Measurements from ENCODE around the gene TUT1.
"Not testable (repeated sequence)": the region's sequence is repeated elsewhere in the genome, so short reads cannot be mapped to it uniquely, and the experiment has no call there.

TUT1 gene

DNA sequence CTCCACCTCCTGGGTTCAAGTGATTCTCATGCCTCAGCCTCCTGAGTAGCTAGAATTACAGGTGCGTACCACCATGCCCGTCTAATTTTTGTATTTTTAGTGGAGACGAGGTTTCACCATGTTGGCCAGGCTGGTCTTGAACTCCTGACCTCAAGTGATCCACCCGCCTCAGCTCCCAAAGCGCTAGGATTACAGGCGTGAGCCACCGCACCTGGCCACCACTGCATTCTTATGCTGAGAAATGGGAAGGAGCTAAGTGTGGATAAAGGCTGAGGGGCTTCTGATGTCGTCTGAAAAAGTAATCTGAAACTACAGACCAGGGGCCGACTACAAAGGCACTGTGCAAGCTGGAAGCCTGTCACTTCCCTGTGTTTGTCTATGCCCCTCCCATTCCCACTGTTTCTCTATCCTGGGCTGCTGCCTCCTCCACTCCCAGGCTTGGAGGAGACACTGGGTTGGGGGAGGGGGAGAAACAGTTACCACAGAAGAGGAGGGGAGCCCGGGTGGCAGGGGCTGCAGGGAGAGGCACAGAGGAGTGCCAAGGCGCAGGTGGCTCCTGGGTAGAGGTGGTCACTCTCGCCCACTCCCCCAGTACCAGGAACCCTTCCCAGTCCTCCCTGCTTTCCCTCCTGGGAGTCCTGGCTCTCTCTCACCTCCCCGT, 13.3 kb upstream of the TUT1 start:
- DNase-seq, result no peak

DNA sequence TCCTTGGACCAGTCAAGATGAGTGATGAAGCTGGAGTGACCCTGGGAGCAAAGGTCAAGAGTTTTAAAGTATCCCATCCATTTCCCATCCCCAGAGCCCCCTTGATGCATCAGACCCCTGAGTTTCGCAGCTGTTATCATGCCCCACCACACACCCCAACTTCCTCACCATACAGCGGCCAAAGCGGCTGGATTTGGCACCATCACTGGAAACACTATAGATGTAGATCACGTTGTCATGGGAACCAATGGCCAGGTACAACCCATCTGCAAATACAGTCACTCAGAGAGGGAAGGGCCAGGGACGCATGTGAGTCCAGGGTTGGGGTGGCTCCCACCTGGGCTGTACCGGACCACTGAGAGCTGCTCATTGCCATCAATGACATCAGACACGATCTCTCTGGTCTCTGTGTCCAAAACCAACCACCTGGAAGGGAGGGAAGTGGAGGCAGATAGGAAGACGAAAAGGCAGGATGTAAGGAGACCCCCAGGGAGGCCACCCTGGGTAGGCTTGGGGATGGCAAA, 12.5 kb upstream of the TUT1 start:
- no peak for DNase-seq

DNA sequence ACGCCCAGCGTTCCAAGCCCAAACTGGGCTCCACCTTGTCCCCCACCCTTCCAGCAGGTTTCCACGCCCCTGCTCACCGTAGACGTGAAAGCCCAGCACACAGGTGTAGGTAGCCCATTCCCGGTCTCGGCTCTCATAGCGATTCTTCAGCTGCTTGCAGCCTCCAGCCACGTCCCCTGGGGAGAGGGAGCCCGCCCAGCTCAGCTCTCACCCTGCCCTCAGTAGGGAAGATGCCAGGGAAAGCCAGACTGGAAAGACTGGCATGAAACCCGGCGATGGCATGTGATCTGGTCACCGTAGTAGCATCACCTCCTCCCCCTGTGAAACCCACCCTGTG, 11.7 kb upstream of the TUT1 start:
- no peak for DNase-seq

DNA sequence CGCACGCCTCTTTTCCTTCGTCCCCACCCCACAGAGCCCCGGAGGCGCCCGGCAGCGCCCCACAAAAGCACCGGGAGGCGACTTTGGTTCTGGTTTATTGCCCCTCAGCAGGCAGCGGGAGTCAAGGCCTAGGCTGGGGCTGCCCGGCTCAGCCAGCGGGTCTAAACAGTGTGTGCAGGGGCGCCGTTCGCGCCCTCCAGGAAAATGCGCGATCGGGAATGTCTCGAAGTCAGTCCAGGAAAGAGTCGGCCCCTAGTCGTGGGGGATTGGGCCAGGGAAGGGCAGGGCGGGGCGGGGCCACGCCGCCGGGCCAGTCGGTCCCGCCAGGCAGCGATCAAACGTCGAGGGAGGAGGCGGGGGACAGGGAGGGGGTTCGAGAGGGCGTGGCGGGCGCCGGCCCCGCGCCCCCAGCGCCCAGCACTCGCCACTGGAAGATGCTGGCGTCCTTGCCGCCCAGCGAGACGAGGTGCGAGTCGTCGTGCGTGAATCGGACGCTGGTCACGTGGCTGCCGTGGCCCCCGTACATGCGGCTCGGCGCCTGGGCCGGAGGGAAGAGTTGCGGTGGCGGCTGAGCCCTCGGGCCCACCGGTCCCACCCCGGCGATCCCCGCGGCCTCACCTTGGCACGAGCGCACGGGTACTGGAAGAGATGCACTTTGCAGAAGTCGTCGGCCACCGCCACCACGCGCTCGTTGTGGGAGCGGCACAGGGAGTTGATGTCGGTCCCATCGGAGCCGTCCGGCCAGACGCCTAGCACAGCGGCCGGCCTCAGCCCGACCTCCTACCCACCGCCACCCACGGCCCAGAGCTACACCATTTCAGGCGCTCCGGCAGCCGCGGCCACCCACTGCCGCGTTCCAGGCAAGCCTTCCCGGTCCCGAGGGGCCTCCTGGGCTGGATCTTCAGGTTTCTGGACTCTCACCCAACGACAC, 11.1 kb upstream of the TUT1 start:
- DNase-seq, result no peak

DNA sequence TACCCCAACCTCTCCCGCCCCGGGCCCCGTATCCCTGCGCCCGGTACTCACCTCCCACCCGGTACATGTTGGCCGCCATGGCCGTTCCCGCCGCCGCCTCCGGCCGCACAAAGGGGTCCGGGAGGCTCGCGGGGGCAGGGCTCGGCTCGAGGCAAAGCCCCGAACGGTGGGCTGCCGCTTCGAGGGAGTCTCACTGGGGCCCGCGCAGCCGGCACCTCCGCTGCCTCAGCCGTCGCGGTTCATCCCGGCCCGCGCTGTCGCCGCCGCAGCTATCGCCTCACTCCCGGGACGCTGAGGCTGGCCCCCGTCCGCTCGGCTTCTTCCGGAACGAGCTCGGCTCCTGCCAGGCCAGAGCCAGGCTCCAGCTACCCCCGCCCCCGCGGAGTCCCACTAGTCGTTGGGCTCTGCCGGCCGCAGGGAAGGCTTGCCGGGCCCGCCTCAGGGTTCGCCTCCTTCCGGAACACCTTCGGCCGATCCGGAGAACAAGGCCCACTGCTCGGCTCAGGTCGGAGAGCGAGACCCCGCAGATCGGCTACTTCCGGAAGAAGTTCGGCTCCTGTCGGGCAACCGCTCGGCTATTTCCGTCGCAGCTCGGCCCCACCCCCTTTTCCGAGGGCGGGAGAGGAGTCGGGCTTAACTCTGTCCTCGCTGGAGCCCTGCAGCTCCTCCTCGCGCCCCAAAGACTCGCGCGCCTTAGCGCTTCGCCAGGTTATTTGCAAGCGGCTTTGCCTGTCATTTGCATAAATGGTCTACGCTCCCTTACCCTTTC, 10.2 kb upstream of the TUT1 start, which contains the start of gene MTA2:
Gene MTA2, minus strand, starts transcription at position 494 of the 769 bp plus-strand sequence. Its CDS starts 415 bp downstream, at position 79.
- peak; percentile 98 for DNase-seq

DNA sequence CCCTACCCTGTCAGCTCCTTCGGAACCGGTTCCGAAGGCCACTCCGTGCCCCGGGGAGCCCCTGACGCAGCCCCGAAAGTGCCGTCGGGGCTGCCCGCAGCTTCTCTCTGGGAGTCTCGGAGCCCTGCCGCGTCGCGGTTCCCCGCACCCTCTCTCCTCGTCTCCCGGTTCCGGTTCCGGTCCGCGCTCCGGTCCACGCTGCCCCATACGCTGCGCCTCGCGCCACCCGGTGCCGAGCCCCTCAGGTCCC, 9.7 kb upstream of the TUT1 start:
- DNase-seq, result no peak

DNA sequence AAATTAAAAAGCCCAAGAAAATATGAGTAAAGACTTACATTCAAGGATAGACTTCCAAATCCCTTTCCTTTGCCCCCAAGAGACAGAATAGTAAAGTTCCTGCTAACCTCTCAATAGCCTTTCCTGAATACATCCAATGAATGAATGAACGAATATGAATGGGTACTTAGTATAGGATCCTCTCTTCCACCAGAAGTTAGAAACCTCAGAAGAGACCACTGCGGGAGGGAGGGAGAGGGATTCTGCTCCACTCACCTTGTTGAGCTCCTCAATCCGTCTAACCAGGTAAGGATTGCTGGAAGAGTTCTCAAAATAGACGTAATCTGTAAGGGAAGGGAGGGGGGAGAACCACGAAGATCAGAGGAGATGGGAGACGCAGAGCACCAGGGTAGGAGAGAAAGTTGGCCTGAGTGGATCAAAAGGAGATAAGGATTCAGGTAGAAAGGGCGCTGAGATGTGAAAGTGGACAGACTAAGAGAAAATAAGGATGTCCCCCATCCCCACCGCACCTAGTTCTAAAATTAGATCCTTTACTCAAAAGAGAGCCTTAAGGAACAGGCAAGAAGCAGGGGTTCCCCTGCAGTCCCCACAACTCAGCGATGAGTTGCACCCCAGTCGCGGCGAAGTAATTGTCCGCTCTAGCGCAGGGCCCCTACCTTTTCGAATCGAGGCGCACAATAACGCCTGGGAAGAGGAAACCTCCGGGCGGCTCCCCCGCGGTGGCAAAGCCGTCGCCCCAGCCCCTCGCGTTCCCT, 9.2 kb upstream of the TUT1 start:
- no peak for DNase-seq

DNA sequence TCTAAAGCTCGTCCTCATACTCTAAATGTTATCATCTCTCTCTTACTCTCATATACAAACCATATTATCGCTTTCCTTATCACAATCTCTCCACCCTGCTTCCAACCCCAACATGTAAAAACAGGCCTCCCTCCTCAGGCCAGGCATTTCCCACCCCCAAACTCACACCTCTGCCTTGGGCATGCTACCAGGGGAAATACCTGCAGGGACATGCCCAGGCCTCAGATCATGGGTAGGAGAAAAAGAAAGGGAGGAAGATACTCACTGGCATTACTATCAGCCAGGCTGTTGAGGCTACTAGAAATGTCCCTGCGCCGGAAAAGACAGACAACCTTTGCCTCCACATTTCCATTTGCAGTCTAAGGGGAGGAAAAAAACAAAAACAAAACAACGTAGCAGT, 8.6 kb upstream of the TUT1 start:
- DNase-seq, result no peak

DNA sequence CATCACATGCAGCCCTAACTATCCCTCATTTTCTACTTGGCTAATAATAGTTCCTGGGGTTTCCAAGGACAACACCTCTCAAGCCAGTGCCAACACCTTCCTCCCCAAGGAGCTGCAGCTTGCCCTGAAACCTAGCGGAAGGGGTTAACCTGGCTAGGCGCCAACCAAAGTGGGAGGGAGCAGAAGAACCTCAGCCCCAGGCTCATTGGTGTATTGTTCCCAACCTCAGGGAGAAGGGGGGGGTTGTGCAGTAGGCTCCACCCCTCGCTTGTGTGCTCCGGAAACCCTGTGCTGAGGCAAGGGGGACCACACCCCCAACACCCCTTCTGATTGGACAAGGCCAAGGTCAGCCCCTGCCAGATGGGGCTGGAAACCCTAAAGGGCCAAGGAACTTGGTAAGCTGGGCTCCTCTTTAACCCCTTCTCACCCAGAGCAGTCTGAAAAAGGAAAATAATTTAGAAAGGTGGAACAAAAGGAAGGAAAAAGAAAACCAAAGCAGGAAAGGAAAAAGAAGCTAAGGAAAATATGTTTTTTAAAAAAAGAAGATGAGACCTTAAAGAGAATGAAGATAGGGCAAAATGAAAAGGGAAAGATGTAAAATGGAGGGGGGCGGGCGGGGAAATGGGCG, 7.9 kb upstream of the TUT1 start:
- DNase-seq, result peak; percentile 97

DNA sequence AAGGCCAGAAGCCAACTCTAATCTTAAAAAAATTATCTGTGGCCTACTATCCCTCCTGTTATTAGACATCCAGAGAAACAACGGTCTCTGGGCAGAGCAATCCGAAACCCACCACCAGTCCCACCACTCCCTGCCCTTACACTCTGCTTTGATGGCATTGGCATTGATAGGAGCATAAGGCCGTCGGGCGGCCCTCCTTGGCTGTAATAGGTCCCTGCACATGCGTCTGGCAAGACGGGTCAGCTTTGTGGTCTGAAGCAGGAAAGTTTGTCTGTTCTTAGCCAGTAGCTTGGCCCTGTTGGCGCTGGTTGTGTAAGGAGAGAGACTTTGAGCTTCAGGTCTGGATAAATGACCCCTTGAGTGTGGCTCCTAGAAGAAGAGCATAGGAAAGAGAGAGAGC, 3.8 kb upstream of the TUT1 start:
- DNase-seq, result no peak

DNA sequence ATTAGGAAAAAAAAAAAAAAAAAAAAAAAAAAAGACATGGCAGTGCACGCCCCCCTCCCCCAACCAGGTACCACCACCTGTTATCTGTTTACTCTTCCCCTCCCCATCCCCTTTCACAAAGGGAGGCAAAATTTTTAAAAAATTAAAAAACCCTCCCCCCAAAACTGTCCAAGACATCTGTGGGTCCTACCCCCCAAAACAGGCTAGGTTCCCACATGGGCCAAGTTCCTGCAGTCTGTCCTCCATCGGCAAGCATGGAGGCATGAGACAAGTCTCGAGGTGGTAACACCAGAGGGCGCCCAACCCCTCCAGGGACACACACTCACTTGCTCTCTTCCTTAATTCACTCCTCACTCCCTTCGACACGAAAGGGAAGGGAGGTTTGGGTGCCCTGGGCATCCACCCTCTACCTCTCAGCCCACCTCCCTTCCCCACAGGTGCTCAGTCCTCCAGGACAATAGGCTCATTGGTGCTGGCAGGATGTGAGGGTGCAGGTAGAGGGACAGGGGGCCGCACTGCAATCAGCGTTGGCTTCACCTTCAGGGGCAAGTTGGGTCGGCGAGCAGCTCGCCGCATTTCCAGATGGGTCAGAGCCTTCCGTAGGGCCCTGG, 2.2 kb upstream of the TUT1 start:
- peak; percentile 80 for DNase-seq

DNA sequence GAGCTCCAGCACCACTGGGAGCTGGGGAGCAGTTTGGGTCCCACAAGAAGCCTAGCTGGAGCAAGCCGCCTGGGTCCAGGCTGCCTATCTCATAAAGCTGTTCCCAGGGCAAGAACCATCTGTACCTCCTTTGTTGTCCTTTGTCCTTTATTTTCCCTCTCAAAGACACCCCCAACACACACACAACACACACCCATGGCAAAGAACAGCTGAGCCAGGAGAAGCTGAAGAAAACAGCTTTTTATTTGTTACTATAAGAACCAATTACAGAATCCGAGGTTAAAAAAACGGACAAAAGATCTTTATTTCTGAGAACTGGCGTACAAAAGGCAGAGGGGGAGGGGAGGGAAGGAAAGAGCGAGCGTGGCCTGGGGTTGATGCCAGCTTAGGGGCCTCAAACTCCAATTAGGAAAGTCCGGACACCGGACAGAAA, 1.7 kb upstream of the TUT1 start:
- DNase-seq, result no peak

DNA sequence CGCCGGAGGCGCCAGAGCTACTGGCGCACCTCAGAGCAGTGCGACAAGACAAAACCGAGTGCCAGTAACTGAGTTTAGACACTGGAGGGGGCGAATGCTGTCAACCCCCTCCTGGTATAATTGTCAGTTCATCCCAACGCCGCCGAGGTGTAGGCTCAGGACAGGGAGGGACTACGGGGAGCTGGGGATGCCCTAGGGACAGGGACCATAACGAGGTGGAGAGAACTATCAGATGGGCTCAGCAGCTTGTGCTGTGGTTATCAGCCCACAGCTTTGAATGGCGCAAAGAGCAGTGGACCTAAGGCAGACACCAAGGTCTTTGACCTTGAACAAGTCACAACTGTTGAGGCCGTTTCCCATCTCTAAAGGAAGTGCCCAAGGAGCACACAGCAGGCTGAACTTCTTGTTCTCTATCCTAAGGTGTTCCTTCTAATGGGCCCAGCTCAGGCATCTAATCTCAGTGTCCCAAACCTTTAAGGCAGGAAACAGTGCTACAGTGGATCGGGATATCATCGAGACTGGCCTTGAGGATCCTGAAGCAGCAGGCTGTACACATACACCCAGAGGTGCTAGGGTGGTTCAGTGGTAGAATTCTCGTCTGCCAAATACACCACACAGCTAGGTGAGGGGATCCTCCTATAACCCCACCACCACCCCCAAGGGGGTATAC, 958 bp upstream of the TUT1 start:
- DNase-seq, result no peak

DNA sequence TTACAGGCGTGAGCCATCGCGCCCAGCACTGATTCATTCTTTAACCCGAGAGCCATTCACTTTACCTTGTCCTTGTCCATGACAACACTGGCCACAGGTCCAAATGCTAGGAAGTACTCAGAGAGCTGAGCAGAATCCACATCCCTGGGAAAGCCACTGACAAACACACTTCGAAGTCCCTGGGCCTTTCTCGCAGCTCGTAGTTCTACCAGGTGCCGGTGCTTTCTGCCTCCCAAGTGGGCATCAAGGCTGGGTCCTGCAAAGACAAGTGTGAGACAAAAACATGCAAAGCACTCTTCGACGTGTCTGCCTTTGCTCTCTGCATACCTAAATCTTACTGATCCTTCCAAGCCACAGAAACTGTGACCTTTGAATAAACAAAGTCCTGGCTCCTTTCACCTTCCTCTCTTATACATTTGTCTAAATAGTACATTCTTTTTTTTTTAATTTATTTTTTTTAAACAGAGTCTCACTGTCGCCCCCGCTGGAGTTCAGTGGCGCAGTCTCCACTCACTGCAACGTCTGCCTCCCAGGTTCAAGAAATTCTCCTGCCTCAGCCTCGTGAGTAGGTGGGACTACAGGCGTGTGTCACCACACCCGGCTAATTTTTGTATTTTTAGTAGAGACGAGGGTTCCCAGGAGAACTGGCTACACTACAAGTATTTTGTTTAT, 2.2 kb downstream of the TUT1 start:
- DNase-seq, result no peak

DNA sequence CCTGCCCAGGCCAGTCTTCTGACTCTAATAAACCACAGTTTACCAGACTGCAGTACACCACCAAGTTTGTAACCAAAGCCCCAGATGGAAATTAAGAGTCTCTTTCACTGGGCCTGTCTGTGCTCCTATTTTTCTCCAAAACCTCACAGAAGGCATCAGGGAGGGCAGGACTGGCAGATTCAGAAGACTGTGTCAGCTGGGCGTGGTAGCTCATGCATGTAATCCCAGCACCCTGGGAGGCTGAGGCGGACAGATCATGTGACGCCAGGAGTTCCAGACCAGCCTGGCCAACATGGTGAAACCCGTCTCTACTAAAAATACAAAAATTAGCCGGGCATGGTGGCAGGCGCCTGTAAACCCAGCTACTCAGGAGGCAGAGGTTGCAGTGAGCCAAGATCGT, 6.0 kb downstream of the TUT1 start:
- not testable (repeated sequence) for DNase-seq

DNA sequence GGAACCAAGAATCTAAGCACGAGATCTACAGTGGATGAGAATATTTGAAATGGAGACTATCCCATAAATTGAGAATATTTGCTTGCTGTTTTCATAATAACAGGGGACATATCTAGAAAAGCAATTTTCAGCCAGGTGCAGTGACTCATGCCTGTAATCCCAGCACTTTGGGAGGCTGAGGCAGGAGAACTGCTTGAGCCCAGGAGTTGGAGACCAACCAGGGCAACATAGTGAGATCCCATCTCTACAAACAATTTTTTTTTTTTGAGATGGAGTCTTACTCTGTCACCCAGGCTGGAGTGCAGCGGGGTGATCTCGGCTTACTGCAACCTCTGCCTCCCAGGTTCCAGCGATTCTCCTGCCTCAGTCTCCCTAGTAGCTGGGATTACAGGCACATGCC, 9.6 kb downstream of the TUT1 start:
- DNase-seq, result not testable (repeated sequence)

DNA sequence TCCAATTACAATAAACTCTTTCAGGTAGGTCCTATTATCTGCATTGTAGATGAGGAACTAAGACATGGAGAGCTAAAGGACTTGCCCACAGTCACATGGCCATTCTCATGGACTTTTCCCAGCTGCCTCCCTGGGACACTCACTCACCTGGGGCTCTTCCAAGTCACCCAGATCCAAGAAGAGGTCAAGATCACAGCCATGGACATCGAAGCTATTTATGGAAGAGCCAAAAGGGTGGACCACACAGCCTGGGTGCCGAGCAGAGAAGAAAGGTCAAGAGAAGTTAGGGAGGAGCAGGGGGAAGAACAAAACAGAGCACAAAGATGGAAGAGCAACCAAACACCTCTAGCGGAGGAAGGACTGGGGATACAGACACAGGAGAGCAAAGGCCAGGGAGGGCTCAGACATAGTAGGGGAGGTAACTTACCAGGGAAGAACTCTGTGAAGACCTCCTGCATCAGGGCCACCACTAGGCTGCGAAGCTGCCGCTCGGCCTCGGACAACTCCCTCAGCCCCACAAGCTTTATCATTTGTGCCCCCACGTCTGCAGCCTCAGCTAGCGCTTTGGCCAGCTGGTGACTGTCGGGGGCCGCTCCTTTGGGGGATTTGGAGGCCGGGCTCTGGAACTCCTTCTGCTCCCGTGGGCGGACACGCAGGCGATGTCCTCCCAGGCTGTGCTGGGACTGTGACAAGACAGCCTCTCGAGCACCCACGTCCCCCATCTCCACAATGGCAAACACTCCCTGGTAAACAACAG, 10.2 kb downstream of the TUT1 start:
- no peak for DNase-seq

DNA sequence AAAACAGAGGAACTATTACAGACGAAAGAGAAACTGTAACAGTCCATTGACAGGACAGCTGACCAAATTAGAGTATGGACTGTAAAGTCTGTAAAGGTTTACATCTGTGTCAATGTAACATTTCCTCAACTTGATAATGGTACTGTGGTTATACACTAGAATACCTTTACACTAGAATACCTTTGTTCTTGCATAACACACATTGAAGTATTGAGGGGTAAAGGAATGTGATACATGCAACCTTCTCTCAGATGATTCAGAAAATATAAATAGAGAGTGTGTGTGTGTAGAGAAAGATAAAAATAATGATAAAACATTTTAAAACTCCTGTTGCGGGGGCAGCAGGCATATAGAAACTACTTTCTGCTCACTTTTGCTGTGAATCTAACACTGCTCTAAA, 12.1 kb downstream of the TUT1 start:
- no peak for DNase-seq

DNA sequence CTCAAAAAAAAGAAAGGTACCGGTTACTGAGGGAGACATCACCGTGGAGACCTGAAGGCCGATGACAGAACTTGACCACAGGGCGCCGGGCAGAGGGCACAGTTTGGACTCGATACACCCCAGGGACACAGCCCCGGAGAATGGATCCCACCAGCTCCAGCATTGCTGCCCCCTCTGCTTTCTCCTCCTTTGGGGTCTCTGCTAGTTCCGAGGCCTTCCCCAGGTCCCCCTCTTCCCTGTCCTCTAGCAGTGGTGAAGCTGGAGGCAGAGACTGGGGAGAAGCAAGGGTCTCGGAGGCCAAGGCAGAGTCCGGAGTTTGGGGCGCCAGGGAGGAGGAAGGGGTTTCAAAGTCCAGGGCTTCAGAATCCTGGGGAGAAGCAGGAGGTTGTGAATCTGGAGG, 12.8 kb downstream of the TUT1 start:
- no peak for DNase-seq

Measured in 8988T (cell line).